Testis (tissue), 3 donors: ENCODE measurements around the gene ORAI2. TPM values are rescaled to one million over a fixed set of nuclear protein-coding genes. Genes with fewer than 3 reads are reported as not detected.
"Not testable (repeated sequence)": the region's sequence is repeated elsewhere in the genome, so short reads cannot be mapped to it uniquely, and the experiment has no call there.

Source experiments
- DNase-seq: peaks from one replicate; pipeline ENCODE4 v3.0.0-alpha.2; 2019
- H3K27ac ChIP-seq, 2 donors: fragments of 200-600 bp; sonication (generic); one replicate each; pipeline ENCODE4 v1.5.1; 2019
- H3K27me3 ChIP-seq: fragments of 200-600 bp; sonication (generic); one replicate; pipeline ENCODE4 v1.5.1; 2019
- H3K36me3 ChIP-seq: fragments of 200-600 bp; sonication (generic); one replicate; pipeline ENCODE4 v1.5.1; 2017; ENCODE audit warnings: low read depth; ENCODE audit errors: missing control alignments
- H3K4me1 ChIP-seq: fragments of 200-600 bp; sonication (generic); one replicate; pipeline ENCODE4 v1.5.1; 2019
- H3K4me3 ChIP-seq, 2 donors: fragments of 200-600 bp; sonication (generic); one replicate each; pipeline ENCODE4 v1.5.1; 2017 to 2019
- H3K9me3 ChIP-seq: fragments of 200-600 bp; sonication (generic); one replicate; pipeline ENCODE4 v1.5.1; 2017
- CTCF ChIP-seq, 3 experiments: fragments of 450-650 bp in 2 of 3; fragments of 200-600 bp in 1 of 3; sonication (generic) in 1 of 3; IDR thresholded peaks; one replicate each; pipeline ENCODE4 v1.5.1; 2016 to 2019; ENCODE audit warnings: antibody characterized with exemption in 3 of 3, mild to moderate bottlenecking in 2 of 3, moderate library complexity in 1 of 3
- POLR2A ChIP-seq: fragments of 450-650 bp; IDR thresholded peaks from one replicate; pipeline ENCODE4 v1.6.1; 2017; ENCODE audit warnings: antibody characterized with exemption, mild to moderate bottlenecking, moderate library complexity
- WGBS, 2 donors: methylation state at CpG; one replicate each; pipeline ENCODE4 v1.1.5; 2018; 5-methylcytosine and 5-hydroxymethylcytosine counted together
- intact Hi-C: fragments of 100-400 bp; cut with DNase I; formaldehyde crosslinking; loops from one replicate; pipeline ENCODE4 v1.15.1; 2023; ENCODE audit warnings: low total_unique reads
- polyA plus RNA-seq: library from polyadenylated mRNA; stranded (reverse); fragments of 350-450 nt; fragmentation: Illumina TruSeq; extraction: RNeasy Lipid Tissue Mini Kit (QIAGEN cat#74804); gene quantifications from one replicate; pipeline ENCODE4 v1.2.3, GENCODE V29; 2014; ENCODE audit warnings: low read depth, low replicate concordance; ENCODE audit not compliant: insufficient read depth
- total RNA-seq, 2 donors: library from RNA; depleted of rRNA; stranded (reverse); fragments of >200 nt; gene quantifications; one replicate each; pipeline ENCODE4 v1.2.3, GENCODE V29; 2016

Gene ORAI2
- total and polyA plus RNA-seq, 3 donors from 2014 or later = 9.7 to 10.3 (median 9.9) TPM

GRCh38 chr7:102407910-102408309, 25.5 kb upstream of the ORAI2 start:
- WGBS, 2 donors = 94 to 98% methylated on average over 6 of the region's 6 CpGs
- no peak for TF ChIP-seq POLR2A
- no peak for TF ChIP-seq CTCF (IDR thresholded peaks at IDR 0.05)
- no peaks in the 10 kb centered on the region for H3K36me3 ChIP-seq
- H3K4me3 ChIP-seq = no peak overlapping the region
- no peak overlapping the region for H3K27ac ChIP-seq
- no peaks in the 10 kb centered on the region for H3K4me1 ChIP-seq
- no peak for DNase-seq
- no peaks in the 10 kb centered on the region for H3K9me3 ChIP-seq
- intact Hi-C loops = no loop called here
- no peaks in the 10 kb centered on the region for H3K27me3 ChIP-seq

- DNase-seq, H3K36me3 ChIP-seq, H3K27me3 ChIP-seq, H3K9me3 ChIP-seq, H3K4me3 ChIP-seq, H3K4me1 ChIP-seq, H3K27ac ChIP-seq, intact Hi-C loops: not testable (repeated sequence)
- 90 to 91% methylated on average over 5 to 6 of the region's 6 CpGs for WGBS, 2 donors
These were observed 24.8 kb upstream of the ORAI2 start for GRCh38 chr7:102408530-102408929.

GRCh38 chr7:102409340-102409739, 24.0 kb upstream of the ORAI2 start:
- WGBS, 2 donors = 95 to 97% methylated on average over 4 of the region's 4 CpGs
- DNase-seq = no peak
- TF ChIP-seq CTCF (IDR thresholded peaks at IDR 0.05) (no peak), POLR2A (no peak)
- H3K4me1 ChIP-seq = no peaks in the 10 kb centered on the region
- H3K27ac ChIP-seq = no peak overlapping the region
- no peaks in the 10 kb centered on the region for H3K27me3 ChIP-seq
- intact Hi-C loops = no loop called here
- no peak overlapping the region for H3K4me3 ChIP-seq
- H3K9me3 ChIP-seq = no peaks in the 10 kb centered on the region
- H3K36me3 ChIP-seq = no peaks in the 10 kb centered on the region

- intact Hi-C loops = no loop called here
- 76 to 82% methylated on average over 6 of the region's 6 CpGs for WGBS, 2 donors
- H3K36me3 ChIP-seq = no peaks in the 10 kb centered on the region
- H3K4me1 ChIP-seq = no peaks in the 10 kb centered on the region
- H3K27ac ChIP-seq = no peak overlapping the region
- H3K27me3 ChIP-seq = no peaks in the 10 kb centered on the region
- no peak for DNase-seq
- TF ChIP-seq POLR2A = no peak
- TF ChIP-seq CTCF (IDR thresholded peaks at IDR 0.05) = no peak
- H3K9me3 ChIP-seq = no peaks in the 10 kb centered on the region
- no peak overlapping the region for H3K4me3 ChIP-seq
These were observed 23.3 kb upstream of the ORAI2 start for GRCh38 chr7:102410123-102410522.

GRCh38 chr7:102410918-102411317, 22.5 kb upstream of the ORAI2 start:
- Histone ChIP-seq H3K4me1 (no peaks in the 10 kb centered on the region), H3K4me3 (no peak overlapping the region), H3K9me3 (no peaks in the 10 kb centered on the region), H3K36me3 (no peaks in the 10 kb centered on the region), H3K27me3 (no peaks in the 10 kb centered on the region), H3K27ac (no peak overlapping the region)
- intact Hi-C loops = no loop called here
- TF ChIP-seq POLR2A (no peak), CTCF (IDR thresholded peaks at IDR 0.05) (no peak)
- DNase-seq = no peak
- 93 to 100% methylated on average over 5 of the region's 5 CpGs for WGBS, 2 donors
